Measurements from ENCODE around the gene TAOK3.
"Not testable (repeated sequence)": the region's sequence is repeated elsewhere in the genome, so short reads cannot be mapped to it uniquely, and the experiment has no call there.

Gene TAOK3

DNA sequence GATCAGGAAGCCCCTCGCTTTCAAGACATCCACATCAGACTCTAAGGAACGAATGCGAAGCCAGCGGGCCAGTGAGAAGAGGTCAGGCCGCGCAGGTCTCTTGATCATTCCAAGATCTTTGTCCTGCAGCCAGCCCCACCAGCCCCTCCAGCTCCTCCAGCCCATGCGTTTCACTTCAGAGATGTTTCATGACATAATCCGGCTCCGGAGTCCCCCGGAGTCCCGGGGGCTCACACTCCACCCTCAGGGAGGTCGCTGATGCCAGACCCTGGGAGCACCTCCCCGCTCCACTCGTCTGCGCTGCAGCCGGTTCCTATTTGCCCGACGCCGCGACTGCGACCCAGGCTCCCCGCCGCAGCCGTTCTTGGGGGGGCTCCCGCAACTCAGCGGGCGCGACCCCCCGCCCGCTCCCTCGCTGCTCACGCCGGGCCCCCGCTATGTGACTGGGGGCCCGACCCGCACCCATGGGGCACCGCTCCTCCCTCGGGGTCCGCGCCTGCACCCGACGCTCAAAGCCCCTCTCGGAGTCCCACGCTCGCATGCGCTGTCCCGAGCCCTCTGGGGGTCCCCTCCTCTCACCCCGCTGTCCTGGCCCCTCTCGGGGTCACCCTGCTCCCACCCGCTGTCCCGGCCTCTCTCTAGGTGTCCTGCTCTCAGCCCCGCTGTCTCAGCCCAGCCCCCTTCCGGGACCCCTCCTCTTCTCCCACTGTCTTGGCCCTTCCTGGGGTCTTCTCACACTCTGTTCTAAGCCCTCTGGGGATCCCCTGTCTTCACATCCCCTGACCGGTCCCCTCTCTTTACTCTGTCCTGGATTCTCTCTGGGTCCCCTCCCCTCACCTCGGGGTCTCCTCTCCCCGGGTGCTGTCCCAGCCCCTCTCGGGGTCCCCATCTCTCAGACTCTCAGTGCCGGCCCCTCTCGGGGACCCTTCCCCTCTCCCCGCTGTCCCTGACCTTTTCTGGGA, 1.1 kb downstream of the TAOK3 start:
- no peak for DNase-seq

DNA sequence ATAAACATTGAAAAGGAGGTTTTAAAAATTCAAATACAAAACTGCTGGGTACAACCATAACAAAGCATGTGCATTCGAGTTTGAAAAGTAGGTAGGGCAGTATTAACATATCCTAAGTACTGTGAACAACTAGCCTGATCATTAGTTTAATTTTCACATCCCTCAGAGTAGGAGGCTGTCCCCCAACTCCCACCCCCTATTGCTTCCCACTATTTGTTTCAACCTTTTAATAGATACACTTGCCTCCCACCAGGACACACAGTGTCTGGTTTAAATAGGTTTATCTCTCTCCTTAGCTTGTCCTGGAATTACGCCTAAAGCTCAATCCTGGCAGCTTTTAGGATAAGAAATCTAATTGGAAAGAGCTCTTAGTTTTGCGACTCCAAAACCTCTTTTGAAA, 2.1 kb downstream of the TAOK3 start:
- no peak for DNase-seq

DNA sequence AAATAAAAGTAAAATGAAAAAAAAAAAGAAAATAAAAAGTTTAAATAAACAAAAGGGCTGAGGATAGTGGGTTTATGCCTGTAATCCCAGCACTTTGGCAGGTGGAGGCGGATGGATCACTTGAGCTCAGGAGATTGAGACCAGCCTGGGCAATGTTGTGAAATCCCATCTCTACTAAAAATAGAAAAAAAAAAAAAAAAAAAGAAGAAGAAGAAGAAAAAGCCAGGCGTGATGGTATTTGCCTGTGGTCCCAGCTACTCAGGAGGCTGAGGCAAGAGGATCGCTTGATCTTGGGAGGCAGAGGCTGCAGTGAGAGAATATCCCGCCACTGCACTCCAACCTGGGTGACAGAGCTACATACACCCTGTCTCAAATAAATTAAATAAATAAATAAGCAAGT, 3.9 kb downstream of the TAOK3 start:
- no peak for DNase-seq

DNA sequence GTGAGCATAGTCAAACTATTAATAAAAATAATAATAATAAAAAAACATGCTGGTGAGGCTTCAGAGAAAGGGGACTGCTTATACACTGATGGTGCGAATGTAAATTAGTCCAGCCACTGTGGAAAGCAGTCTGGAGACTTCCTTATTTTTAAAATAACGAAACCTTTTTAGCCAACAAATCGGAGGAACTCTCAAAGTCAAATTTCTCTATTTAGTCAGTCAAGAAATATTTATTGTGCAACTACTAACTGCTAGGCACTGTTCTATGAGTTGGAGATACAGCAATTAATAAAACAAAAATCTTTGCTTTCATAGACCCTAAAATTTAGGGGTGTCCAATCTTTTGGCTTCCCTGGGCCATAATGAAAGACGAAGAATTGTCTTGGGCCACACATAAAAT, 10.8 kb downstream of the TAOK3 start:
- DNase-seq: no peak

GRCh38 chr12:118361092-118361404, 11.7 kb downstream of the TAOK3 start:
- no peak for DNase-seq

DNA sequence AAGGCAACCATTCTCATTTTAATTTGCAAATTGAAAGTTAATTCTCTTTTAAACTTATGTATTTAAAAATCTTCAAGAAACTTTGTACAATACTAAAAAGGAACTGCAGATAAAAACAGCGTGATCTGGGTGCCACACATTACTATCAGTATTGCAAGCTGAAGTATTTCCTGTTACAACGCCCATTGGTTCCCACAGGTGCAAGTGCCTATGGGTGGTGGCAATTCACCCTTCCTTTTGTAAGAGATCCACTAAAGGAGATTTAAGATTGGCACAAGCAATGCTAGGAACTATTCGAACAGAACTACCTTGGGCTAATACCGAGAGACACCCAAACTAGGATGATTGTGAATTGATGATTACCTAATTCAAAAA, 13.2 kb downstream of the TAOK3 start:
- DNase-seq: no peak

DNA sequence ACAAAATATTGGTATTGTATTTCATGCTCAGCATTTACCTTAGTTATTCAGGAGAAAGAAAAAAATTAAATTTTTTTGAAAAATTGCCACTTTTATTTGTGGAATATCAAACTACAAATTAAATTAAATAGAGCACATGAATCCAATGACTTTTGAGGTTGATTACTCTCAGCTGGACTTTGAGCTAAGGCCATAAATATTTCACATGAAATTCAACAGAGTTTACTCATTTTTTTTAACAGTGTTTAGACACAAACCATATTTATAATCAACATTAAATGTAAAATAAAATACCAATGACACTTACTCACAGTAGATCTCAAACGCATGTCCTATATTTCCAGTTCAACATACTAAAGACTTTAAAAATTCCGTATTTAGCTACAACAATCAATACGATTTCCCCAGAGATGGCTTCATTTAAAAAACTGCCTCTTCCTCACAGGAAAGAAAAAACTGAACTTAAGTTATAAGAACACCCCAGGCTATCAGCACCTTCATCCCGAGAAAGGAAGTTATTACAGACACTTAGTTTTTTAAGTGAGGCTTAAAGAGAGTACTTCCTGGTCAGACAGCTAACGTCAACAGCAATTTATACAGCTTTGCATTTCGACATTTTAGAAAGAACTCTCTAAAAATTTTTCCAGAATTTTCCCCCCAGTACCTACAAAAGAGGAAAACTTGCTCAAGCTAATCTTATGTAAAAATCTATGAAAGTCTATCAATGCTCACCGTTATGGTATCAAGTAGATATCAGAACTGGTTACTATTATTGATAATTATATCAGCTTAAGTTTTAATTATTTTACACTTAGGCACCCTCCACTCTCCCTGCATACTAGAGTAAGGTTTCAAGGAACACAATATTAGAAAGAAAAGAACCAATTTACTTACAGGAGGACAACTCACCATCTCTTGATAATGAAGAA, 13.8 kb downstream of the TAOK3 start:
- DNase-seq: no peak

DNA sequence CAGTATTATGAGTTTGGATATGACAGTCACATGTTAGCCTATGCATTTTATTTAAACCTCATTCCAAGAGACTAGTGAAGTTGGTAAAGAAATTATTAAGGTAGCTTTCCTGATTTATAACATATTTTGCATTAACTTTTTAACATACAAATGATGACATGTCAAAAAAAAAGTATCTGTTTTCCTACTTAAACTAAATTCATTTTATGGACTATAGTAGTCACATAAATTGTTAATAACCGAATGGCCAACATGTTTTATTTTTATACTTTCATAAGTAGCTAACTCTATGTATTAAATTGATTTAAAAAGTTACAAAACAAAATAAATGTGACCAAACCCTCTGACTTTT, 14.7 kb downstream of the TAOK3 start:
- DNase-seq: no peak

DNA sequence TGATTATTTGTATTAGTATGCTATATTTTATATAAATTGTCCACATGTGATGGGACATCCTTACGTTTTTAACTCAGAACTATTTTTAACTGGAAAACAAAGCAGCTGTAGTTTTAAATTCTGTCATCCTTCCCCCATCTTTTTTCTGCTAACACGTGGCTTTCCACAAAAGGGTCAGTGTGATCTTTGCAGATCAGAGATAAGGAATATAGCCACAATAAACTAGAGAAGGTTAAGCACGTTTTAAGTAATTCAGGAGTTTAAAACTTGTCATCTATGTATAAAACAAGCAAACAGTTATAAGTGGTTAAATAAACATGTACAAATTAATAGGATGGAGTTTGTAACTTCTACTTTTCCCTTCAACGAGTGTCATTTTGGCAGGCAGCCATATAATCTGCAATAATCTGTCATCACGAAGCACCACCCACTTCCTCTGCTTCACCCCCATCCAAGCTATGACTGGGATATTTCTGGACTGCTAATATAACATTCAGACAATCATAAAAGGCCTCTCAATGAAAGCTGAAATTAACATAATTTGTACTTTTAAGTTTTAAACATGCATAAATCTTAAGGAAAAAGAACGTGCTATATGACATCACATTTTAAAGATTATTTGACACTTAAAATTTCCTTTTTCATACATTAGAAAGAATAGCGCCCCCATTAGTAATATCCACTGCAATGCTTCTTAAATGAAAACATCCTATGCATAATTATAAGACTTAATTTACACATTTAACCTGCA, 15.3 kb downstream of the TAOK3 start:
- DNase-seq: no peak

- no peak for DNase-seq
Measured at GRCh38 chr12:118356809-118357256, 15.9 kb downstream of the TAOK3 start.

DNA sequence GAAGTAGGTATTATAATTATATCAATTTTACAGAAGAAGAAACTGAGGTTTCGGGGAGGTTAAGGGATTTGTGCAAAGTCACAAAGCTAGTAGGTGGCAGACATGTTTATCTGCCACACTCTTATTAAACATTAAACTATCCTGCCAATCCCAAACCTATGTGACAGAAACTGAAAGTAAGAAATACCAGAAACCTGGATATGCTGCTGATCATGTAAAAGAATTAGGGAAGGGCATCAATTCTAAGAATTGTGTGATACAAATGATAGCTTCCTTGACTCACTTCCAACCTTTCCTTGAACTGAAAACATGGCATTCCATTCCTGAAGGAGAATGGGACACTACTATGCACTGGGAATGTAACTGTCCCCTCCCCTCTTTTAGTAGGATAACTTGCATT, 16.9 kb downstream of the TAOK3 start:
- DNase-seq: no peak

DNA sequence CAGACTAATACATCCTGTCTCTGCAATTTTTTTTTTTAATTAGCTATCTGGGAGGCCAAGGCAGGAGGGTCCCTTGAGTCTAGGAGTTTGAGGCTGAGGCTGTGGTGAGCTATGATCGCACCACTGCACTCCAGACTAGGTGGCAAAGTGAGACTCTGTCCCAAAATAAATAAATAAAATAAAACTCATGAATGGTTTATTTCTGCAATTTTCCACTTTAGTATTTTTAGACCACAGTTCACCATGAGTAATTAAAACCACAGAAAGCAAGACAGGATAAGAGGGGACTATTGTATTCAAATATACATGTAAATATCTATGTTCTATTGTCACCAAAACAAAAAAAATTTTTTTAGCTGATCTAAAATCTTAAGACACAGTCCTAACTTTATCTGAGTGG, 17.8 kb downstream of the TAOK3 start:
- DNase-seq: no peak

DNA sequence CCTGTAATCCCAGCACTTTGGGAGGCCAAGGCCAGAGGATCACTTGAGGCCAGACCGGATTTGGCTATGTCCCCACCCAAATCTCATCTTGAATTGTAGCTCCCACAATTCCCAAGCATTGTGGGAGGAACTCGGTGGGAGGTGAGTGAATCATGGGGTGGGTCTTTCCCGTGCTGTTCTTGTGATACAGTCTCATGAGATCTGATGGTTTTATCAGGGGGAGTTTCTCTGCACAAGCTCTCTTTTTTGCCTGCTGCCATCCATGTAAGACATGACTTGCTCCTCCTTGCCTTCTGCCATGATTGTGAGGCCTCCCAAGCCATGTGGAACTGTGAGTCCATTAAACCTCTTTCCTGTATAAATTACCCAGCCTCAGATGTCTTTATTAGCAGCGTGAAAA, 18.2 kb downstream of the TAOK3 start:
- not testable (repeated sequence) for DNase-seq

GRCh38 chr12:118353721-118354120, 19.0 kb downstream of the TAOK3 start:
- no peak for DNase-seq

GRCh38 chr12:118350908-118351559, 21.7 kb downstream of the TAOK3 start:
- no peak for DNase-seq

GRCh38 chr12:118347916-118348315, 24.8 kb downstream of the TAOK3 start:
- no peak for DNase-seq

GRCh38 chr12:118346895-118347294, 25.8 kb downstream of the TAOK3 start:
- no peak for DNase-seq

DNA sequence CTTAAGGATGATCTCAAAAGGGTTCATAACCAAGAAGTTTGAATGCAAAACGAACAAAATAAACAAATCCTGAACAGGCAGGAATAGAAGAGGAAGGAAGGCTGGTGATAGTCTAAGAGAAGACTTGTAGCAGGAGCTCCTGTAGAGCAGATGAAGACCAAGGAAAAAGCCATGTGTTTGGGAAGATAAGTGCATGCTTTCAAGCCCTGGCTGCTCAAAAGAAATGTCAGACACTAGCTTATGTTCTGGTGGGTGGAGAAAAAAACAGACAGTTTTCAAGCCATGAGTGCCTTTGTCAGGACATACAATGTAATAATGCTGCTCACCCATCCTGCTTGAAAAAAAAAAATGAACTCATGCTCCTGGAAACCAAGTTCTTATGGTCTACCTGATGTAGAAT, 27.4 kb downstream of the TAOK3 start:
- no peak for DNase-seq

DNA sequence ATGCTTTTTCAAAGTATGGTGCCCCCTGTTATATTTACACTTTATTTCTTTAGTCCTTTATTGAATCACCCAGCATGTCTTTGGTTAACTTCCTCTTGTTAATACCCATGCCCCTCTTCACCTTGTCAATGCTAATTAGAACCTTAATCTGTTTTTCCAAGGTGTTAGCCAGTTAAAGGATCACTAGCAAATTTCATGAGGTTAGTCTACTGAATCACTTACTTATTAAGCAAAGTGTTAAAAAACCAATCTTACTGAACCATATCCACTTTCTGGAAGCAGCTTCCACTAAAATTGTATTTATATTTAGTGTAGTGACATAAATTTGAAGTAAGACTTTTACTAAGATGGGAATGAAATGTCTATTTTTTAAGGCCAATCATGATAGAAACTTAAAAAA, 27.9 kb downstream of the TAOK3 start:
- DNase-seq: no peak

- DNase-seq: no peak
Measured at GRCh38 chr12:118342090-118342489, 30.6 kb downstream of the TAOK3 start.

DNA sequence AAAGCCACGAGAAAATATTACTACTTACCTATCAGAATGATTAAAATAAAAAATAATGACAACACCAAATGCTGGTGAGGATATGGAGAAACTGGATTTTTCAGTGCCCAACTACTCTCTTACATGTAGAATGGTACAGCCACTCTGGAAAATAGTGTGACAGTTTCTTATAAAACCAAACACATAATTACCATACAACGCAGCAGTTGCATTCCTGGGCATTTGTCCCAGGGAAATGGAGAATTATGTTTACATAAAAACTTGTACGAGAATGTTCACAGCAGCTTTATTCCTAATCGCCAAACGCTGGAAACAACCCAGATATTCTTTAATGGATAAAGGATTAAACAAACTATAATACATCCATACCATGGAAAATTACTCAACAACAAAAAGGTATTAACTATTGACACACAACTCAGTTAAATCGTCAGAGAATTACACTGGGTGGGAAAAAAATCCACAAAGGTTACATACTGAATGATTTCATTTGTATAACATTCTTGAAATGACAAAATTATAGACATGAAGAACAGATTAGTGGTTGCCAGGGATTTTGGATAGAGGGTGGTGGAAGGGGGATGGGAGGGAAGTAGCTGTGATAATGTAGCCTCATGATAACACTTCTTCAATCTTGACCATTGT, 35.4 kb downstream of the TAOK3 start:
- DNase-seq: no peak

- no peak for DNase-seq
Measured at GRCh38 chr12:118336123-118336522, 36.6 kb downstream of the TAOK3 start.
